Measurements from ENCODE around the gene SCFD2.

Gene SCFD2

DNA sequence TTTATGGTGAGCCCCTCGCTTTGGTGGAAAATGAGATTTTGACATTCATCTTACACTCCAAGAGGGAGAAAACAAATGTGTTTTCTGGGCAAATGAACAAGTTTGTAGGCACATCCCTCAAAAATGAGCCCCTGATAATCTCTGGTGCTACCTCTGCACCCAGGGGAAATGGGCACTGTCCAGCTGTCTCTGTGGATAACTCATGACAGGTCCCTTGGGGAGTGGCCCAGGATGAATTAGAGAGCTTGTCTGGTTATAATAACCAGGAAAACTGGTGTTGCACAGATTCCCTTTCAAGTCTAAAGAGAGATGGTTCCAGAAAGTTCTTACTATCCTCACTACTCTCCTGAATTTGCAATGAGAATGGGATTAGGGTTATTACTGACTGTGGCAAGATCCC is 496.2 kb downstream of the SCFD2 start:
- DNase-seq = no peak

DNA sequence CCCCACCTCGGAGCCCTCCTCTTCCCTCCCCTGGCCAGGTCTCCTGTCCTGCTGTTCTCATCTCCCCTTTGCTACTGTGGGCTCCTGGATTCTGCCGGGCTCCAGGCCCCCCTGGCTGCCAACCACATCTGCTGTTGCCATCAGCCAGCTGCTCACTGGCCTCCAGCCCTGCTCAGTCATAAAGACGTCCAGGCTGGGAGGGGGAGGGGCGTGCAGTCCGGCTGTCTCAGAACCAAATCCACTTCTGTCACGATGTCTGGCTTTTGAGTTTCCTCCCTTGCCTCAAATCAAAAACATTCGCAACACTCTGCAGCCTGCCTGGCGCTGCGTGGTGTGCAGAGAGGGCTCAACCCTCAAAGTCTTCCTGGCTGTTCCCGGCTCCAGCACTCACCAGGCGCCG is 496.7 kb downstream of the SCFD2 start:
- DNase-seq = no peak

DNA sequence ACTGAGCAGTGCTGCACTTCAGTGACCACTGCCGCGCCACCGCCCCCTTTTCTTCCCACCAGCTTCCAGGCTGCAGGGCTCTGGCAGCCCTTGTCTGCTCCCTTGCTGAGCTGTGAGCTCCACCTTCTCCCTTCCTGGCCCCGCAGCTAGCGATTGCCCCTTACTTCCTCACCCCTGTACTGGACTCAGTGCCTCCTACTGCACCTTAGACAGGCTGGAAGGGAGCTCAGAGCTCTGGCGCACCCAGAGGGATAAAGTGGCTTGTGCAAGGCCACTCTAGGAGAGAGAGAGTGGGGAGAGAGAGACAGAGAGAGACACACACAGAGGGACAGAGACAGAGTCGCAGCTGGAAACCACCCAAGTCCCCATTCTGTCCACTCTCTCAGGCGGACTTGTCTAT is 497.7 kb downstream of the SCFD2 start:
- no peak for DNase-seq

DNA sequence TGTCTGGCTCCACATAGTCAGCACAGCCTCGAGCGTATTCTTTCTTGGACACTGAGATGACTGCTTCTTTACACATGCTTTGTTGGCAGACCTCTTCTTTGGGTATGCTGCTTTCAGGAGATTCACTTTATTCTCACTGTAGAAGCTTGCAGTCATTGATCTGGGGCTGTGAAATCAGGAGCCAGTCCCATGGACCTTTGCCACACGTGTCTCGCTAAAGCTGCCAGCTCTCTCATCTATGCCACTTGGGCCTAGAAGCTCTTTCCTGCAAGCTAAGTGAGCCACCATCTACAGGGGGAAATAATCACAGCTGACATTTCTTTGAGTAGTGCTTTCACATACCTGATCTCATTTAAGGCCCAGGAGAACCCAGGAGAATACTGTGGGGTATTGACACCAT is 498.7 kb downstream of the SCFD2 start:
- DNase-seq = no peak

DNA sequence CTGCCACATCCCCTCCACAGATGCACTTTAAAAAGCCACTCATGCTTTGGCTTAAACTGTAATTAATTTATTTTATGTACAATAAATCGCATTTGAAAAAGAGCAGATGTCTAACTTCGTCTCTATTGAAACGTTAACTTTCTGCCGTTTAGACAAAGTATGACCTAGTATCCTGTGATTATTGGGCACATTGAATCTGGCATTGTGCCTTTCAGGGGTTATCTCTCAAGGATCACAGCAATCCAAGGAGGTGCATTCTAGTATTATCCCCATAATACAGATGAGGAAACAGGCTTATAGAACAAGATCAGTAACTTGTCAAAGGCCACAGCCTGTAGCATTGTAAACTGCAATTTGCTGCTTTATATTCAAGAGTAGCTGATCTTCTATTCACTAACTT is 499.1 kb downstream of the SCFD2 start:
- DNase-seq = no peak

DNA sequence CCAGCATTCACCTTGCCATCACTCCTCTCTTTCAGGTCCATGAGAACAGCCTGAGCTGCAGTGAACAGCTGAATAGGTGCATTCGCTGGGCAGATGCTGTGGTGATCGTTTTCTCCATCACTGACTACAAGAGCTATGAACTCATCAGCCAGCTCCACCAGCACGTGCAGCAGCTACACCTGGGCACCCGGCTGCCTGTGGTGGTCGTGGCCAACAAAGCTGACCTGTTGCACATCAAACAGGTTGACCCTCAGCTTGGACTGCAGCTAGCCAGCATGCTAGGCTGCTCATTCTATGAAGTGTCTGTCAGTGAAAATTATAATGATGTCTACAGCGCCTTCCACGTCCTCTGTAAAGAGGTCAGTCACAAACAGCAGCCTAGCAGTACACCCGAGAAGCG is 500.6 kb downstream of the SCFD2 start:
- no peak for DNase-seq

DNA sequence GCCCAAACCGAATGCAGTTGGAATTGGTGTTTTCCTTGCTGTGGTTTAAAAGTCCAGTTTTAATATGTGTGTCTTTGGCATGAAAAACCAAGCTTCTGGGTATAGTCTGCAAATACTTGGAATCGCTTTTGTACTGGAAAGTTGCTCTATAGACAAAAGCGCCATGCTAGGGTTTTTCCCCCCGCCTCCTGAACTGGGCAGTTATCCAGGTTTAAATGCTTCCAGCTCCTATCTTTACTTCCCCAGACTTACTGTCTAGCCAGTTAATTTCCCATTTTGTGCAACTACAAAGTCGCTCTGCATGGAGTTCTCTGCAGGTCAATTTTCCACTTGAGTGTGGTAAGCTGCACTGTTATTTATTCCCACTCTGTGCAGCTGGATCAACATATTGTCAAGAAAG is 501.1 kb downstream of the SCFD2 start:
- no peak for DNase-seq

DNA sequence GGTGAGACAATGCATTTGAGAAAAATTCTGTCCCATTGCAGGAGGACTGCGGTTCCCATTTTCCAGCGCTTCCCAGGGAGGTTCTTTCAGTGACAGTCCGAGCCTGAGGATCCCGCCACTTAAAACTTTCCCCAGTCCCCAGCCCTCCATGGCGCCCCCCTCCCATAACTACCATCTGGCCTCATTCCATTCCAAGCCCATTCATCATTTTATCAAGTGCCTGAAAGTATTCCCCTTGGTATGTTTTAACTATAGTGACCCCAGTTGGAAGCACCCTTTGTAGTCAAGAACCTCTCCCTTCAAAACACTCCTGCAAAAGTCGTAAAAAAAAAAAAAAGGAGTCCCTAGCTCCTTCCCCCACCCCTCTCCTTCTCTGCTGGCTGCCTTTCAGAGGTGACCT is 502.5 kb downstream of the SCFD2 start:
- DNase-seq = no peak

DNA sequence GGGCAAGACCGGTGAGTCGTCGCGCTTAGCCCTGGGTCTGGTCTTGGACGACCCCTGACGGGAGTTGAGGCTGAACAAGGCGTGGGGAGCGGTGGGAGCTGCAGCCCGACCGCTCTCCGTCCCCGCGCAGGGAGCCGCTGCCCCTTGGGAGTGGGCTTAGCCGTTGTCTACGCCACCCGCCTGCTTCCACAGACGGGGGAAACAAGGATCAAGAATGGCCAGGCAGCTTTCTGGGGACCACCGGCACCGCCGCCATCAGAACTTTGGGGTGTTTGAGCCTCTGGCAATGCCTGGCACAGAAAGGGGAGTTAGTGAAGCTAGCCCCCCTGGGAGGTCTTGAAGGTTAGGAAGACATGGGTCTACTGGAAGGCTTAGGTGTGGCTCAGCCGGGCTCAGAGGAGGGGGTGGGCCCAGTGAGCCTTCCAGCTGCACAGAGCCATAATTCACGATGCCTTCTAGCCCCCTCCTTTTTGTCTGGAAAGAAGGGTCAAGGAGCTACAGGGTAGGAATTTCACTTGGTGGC is 503.2 kb downstream of the SCFD2 start:
- DNase-seq = no peak

DNA sequence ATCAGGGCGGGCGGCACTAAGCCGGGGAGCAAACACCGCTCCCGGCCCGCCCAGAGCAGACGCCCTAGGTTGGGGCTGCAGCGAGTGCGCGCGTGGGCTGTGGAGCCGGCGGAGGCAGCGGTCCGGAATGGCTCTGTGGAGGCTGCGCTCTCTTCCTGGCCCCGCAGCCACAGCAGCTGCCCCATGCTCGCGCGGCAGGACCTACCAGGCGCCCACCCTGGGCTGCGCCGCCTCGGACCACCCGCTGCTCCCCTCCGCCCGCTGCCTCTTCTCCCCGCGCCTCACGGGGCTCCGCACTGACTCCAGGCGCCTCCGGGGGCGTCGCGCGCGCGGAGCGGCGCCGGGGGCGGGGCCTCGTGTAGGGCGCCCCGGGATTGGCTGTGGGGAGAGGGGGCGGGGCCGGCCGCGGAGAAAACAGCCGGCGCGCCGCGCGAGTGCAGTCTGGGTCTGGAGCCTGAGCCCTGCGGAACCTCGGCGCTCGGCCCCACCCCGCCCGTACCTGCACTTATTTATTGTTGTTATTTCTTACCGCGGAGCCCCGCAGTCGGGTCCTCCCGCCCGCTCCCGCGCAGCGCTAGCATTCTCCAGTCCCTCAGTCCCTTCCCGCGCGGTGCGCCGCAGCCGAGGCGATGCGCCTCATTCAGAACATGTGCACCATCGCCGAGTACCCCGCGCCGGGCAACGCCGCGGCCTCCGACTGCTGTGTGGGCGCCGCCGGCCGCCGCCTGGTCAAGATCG is 503.8 kb downstream of the SCFD2 start, which contains the start of gene RASL11B:
Gene RASL11B, plus strand, starts transcription at position 439 of the 738 bp plus-strand sequence. Its CDS starts 191 bp downstream, at position 630.
- DNase-seq = peak; percentile 86

DNA sequence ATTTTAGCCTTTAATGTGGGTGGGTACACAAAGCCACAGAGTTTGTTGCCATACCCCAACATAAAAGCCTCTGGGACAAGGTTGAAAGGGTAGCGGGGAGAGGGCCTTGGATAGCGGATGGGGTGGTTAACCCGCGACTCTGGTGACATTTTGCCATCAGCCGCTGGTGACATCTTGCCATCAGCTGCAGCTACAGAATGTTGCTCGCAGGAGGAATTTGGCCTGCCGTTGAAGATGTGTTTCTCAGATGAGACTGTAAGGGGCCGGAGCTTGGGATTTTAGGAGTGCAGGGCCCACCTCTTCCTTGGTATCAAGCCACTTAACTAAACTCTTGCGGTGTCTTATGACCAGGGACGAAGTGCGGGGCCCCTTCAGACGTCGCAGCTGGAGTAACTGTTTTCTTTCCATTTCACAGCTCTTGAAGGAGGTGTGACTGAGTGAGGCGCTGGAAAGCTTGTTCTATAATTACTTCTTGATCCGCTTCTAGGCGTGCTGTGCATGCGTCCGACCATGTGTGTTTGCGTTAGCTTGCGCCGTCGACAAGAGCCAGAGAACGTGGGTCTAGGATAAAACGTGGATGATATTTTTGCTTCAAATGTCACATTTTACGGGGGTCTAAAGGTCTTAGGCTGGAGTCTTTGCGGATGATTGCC is 504.6 kb downstream of the SCFD2 start:
- no peak for DNase-seq

DNA sequence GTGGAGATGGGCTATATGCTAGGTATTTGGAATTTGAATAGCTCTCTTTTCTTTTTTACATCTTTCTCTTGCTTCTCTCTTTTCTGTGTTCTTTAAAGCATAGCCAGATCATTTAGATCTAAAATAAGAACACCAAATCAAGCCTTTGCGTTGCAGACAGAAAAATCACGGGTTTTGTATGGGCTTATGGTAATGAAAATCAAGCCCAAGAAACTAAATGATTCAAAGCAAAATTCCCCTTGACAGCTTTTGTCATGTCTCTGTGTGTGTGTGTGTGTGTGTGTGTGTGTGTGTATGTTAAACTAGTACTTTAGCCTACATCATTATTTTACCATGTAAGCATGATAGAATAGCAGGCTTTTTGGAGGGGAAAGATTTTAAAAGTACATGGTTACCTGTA is 505.5 kb downstream of the SCFD2 start:
- DNase-seq = no peak

DNA sequence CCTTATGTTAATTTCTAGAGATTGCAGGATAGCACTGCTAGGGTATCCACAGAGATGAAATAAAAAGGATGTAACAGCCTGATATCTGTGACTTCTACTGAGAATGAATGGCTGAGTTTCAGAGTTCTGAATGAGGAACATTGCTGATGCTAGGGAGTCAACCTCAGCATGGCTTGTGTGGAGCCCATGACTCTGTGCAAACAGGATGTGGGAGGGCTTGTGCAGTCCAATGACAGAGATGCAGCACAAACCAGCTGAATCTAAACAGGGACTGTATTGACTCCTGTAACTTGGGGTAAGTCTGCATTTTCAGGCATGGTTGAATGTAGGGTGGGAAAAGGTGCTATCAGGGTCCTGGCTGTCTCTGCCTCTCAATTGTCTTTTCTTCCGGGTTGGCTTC is 509.1 kb downstream of the SCFD2 start:
- DNase-seq = no peak

DNA sequence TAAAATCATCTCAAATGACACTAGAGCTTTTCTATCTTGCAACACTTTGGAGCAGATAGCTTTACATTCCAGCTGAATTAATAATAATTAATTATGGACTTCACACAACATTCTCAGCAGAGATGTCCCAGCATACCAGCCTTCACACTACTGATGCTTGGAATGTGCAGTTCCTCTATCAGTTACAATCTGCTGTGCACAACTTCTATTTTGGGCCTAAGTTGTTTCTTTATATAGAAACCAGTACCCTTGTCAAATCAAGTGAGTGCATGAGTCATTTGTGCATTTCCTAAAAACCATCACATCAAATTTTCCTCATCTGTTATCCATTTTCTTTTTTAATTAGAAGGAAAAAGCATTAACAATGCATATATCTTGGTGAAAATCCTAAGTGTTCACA is 512.5 kb downstream of the SCFD2 start:
- no peak for DNase-seq

DNA sequence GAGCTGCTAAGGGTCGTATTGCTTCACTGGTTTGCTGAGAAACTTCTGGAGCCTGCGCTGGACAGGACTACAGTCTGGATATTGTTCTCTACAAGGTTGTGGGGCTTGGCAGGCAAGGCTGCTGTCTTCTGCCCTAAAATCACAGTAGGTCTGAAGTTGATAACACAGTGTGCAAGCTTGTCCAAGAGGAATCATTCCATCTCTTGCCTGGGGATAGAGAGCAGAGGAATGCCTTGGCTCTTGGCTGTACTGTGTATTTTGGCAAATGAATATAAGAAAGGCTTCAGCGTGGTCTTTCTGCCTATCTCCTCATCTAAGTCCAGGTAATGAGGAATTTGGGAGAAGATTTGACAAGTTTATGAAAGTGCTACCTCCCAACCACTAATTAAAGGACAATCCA is 513.1 kb downstream of the SCFD2 start:
- DNase-seq = no peak

DNA sequence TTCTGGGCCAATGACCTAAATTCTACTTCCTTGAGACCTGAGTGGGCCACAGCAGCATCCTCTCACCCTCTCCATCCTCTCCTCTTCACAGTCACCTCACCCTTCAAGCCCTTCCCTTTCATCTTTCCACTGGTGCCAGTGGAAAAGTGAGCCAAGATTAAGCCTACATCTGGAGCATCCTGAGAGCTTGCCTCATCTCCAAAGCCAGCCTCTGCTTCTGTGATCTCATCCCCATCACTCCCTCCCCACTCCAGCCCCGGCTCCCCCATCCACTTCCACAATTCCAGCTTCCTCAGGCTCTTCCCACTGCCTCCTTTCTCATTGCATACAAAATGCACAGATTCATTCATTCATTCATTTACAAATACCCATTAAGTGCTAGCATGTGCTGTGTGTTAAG is 513.8 kb downstream of the SCFD2 start:
- no peak for DNase-seq

DNA sequence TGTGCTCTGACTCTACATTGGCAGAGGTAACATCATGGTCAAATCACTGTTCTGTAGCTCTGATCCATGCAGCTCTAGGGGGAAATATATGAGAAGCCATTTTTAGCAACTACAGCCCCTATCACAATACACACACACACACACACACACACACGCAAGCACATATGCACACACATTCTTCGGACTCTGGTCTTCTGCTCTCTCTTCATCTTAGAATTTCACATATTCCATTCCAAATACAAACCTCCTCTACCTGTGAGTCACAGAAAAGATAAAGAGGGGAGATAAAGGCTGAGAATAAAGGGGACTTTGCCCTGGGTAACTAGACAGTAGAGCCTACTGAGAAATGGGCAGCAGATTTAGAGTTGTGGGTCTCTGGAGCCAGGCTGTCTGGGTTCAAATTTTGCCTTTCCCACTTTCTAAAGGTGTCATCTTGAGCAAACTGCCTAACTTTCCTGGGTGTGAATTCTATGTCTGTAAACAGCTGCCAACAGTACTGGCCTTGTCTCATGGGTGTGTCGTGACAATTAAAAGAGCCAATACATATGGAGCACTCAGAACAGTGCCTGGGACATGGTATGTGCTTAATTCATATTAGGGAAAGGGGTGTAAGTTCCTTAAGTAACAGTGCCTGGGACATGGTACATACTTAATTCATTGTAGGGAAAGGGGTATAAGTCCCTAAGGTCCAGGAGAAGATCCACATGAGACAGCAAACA is 515.3 kb downstream of the SCFD2 start:
- DNase-seq = no peak

DNA sequence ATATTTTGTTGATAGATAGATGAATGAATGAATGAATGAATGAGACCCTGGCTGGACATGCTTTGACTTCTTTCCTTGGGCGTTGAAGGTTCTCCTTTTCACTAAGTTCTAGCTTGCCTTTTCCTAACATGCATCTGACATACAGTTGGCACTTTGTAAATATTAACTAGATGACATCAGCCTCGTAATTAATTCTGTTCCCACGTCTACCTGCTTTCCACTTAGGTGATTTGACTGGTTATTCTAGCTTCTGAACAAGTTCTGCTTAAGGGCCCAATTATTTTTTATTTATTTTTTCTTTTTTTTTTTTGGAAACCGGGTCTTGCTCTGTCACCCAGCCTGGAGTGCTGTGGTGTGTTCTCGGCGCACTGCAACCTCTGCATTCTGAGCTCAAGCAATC is 517.6 kb downstream of the SCFD2 start:
- DNase-seq = no peak

DNA sequence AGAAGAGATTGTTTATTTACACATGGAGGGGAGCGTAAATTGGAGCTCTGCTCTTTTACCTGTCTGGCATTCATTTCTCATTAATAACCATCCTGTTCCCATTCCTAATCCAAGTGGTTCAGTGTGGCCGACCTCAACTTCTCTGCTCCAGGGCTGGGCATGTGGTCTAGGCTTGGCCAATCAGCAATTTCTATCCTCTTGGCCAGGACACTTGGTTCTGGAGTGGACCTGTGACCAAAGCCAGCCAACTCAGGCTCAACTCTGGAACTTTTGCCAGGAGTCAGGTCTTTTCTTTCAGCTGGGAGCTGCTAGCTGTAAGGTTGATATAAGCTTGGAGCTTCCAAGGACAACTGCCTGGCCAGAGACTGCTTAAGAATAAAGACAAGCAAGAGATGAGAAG is 519.4 kb downstream of the SCFD2 start:
- no peak for DNase-seq

DNA sequence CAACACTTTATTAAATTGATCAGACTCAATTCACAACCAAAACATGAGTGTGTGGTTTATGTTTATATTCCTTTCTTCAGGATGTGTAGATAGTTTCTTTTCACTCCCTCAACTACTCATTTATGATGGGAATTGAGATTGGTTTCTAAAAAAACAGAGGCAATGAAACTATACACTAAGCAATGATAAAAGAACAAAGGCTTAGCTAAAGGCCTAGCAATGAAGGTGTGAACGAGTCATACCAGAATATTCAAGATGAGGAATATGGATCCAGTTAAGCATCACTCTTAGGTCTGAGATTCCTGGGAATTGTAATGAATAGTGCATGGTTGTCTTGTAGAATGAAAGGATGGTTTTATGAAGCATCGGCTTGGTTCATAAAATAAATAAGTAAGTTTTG is 521.3 kb downstream of the SCFD2 start:
- DNase-seq = no peak

DNA sequence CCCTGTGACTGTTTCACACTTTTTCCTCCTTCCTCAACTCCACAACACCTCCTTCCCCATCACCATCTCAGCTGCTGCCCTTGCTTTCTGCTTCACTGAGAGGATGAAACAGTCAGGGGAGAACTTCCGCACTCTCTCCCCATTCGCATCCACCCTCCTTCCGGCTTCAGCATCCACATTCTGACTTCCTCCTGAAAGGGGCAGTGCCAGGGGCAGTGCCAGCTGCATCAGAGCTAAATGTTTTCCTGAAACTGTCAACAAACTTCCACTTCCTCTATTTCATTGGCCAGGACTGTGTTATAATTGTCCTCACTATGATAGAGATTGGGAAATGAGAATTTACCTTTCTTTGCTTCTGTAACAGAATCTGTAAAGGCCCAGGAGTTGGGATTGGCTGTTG is 521.9 kb downstream of the SCFD2 start:
- DNase-seq = no peak

DNA sequence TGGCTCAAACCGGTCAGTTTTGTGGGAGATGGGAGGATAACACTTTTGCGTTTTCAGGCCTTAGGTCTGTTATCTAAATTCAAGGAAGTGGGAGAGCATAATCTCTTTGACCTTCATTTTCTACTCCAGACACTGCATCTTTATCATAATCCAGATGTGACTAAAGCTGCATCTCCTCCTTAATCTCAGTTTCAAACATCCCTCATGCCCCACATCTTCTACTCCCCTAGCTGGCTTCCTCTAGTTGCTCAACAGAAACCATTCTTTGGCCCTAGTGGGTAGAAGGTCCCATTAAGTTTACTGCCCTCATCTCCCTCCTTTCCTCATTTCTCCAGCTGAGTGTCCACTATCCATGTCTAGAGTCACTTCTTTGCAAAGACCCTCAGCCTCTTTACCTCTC is 522.5 kb downstream of the SCFD2 start:
- DNase-seq = no peak

DNA sequence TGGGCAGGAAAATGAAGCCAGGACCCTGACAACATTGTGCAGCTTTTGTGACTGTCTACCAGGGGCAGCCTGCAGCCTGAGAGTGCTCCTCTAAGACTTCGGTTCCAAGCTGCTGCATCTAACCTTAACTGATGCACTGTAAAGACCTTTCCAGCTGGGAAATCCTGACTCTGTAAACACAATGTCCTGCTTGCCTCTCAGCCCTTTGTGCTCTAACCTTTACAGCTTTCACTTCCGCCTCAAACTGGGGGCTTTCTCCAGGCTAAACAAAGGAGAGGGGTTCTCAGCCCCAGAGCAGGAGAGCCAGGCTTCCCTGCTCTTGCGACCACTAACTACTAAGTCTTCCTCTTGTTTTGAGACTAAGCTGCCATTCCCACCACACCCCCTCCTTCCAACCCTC is 523.1 kb downstream of the SCFD2 start:
- no peak for DNase-seq
